HG03139 (cell line): ENCODE data around the gene TK2.
"Not testable (repeated sequence)": the region's sequence is repeated elsewhere in the genome, so short reads cannot be mapped to it uniquely, and the experiment has no call there.

ENCODE experiments used
- ATAC-seq: cut with Tn5 transposase; IDR thresholded peaks from one replicate; pipeline ENCODE4 v1.9.1; 2021; ENCODE audit not compliant: unreplicated experiment

The TK2 gene

DNA sequence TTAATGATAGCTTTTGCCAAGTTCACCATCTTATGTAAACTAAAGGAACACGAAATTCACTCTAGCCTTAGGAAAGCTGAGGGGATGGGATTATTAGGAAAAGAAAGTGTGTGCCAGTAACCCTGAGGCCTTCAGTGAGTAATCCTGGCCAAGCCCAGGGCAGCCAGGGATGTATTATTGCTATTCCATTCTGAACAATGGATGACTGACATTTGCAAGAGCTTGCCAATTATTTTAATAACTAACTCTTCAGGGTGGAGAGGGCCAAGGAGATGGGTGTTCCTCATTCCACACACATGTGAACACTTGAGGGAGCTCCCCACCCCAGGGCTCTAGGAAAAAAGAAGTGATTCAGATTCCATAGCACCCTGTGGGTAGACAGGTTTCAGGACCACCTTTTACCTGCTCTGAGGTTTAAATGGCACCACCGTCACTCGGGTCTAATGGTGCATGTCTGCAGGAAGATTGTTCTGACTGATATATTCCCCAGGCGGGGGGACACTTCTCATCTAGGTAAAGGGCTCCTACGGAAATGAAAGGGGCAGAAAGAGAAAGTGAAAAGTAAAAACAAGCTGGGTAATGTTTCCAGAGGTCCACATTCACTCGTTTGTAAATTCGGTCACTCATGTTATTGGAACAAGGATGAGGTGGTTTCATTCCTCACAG lies 41.5 kb downstream of the TK2 start:
- ATAC-seq: no peak

DNA sequence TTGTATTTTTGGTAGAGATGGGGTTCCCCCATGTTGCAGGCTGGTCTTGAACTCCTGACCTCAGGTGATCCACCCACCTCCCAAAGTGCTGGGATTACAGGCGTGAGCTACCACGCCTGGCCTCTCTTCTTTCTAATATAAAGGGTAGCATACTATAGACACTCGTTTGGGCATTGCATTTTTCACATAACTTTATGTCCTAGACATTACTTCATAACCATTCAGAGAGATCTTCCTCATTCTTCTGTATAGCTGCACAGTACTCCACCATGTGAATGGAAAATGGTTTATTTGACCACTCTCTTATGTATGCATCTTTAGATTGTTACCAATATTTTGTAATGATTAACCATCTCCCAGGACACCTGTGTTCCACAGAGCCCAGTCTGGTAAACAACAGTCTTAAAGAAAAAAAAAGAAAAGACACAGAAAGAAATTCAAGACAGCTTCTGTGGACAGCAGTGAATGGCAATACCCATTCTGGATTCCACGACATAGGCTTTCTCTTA lies 42.1 kb downstream of the TK2 start:
- ATAC-seq: no peak

DNA sequence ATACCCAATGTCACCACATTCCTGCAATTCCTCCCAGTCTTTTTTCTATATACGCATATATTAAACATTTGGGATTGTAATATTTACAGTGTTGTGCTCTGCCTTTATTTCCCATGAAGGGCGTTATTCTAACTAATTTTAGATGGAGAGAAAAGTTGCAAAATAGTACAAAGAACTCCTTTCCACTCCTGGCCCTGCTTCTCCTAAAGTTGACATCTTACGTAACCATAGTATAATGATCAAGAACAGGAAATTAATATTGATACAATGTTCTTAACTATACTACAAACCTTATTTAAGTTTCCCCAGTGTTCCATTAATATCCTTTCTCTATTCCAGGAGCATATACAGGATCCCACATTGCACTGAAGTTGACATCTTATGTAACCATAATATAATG lies 46.3 kb downstream of the TK2 start:
- no peak for ATAC-seq

DNA sequence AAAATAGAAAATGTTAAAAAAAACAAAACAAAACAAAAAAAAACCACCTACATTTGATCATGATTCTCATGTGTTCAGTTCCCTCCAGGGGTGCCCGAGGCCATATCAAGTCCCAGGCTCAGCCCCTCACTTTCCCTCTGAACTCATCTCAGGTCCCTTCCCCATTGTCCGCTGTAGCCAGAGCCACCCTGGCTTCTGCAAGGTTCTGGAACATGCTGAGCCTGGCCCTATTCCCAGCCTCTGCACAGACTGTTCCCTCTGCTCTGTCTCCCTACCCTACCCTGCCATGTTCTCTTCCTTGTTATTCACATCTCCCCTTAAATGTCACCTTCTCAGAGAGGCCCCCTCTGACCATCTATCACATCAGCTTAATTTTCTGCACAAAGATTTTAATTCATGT lies 46.9 kb downstream of the TK2 start:
- no peak for ATAC-seq

DNA sequence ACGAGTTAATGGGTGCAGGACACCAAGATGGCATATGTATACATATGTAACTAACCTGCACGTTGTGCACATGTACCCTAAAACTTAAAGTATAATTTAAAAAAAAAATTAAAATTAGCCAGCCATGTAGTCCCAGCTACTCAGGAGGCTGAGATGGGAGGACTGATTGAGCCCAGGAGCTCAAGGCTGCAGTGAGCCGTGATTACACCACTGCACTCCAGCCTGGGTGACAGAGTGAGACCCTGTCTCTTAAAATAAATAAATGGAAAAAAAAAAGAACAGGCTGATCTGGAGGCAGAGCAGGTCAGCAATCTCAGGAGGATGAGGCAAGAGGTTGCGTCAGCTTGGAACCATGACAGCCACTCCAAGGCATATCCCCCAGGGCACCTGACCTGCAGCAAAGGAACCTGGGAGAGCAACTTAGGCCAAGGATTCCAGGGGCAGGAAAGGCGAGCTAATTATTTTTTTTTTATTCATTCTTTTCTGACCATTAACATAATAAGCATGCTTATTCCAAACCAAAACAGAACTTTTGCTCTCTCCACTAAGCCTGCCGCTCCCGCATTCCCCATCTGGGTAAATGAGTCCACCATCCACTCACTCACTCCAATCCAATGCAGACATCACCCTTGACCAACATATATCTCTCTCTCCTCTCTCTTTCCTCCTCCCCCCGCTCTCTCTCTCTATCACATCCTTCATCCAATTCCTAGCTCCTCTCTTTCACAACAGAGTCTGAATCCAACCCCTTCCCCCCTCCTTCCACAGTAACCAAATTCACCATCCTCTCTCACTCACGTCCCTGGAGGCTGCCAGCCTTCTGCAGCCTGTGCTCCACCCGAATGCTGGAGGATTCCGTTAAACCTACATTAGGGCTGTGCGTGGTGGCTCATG lies 47.7 kb downstream of the TK2 start:
- no peak for ATAC-seq

DNA sequence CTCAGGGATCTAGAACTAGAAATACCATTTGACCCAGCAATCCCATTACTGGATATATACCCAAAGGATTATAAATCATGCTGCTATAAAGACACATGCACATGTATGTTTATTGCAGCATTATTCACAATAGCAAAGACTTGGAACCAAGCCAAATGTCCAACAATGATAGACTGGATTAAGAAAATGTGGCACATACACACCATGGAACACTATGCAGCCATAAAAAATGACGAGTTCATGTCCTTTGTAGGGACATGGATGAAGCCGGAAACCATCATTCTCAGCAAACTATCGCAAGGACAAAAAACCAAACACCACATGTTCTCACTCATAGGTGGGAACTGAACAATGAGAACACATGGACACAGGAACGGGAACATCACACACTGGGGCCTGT lies 48.4 kb downstream of the TK2 start:
- not testable (repeated sequence) for ATAC-seq

DNA sequence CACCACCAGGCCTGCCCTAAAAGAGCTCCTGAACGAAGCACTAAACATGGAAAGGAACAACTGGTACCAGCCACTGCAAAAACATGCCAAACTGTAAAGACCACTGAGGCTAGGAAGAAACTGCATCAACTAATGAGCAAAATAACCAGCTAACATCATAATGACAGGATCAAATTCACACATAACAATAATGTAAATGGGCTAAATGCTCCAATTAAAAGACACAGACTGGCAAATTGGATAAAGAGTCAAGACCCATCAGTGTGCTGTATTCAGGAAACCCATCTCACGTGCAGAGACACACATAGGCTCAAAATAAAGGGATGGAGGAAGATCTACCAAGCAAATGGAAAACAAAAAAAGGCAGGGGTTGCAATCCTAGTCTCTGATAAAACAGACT lies 52.0 kb downstream of the TK2 start:
- not testable (repeated sequence) for ATAC-seq

DNA sequence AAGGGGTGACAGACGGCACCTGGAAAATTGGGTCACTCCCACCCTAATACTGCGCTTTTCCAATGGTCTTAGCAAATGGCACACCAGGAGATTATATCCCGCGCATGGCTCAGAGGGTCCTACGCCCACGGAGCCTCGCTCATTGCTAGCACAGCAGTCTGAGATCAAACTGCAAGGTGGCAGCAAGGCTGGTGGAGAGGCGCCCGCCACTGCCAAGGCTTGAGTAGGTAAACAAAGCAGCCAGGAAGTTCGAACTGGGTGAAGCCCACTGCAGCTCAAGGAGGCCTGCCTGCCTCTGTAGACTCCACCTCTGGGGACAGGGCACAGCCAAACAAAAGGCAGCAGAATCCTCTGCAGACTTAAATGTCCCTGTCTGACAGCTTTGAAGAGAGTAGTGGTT lies 53.7 kb downstream of the TK2 start:
- ATAC-seq: not testable (repeated sequence)

DNA sequence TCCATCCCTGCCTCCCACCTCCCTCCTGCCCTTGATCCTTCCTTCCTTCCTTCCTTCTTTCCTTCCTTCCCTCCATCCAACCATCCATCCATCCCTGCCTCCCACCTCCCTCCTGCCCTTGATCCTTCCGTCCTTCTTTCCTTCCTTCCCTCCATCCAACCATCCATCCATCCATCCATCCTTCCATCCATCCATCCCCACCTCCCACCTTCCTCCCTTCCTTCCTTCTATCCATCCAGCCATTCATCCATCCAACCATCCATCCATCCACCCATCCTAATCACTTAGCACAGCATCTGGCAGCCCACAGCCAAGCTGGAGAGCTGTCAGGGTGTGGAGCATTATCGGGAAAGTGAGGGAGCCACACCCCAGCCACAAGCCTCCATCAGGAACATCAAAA lies 54.5 kb downstream of the TK2 start:
- ATAC-seq: no peak

DNA sequence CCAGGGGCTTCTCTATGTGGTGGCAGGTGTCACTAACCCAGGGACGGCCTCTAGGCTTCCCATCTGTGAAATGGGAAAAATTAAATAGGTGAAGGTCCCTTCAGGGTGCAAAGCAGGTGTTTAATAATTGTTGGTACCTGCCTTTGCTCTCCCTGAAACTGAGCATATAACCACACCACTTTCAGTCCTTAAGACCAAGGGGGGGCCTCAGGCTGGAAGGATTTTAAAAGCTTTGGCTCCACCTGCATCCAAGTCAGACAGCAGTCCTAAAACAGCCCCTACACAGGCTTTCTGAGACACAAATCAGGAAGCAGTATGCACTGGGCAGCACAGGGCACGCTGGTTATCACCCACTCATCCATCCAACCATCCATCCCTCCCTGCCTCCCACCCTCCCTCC lies 55.0 kb downstream of the TK2 start:
- no peak for ATAC-seq

DNA sequence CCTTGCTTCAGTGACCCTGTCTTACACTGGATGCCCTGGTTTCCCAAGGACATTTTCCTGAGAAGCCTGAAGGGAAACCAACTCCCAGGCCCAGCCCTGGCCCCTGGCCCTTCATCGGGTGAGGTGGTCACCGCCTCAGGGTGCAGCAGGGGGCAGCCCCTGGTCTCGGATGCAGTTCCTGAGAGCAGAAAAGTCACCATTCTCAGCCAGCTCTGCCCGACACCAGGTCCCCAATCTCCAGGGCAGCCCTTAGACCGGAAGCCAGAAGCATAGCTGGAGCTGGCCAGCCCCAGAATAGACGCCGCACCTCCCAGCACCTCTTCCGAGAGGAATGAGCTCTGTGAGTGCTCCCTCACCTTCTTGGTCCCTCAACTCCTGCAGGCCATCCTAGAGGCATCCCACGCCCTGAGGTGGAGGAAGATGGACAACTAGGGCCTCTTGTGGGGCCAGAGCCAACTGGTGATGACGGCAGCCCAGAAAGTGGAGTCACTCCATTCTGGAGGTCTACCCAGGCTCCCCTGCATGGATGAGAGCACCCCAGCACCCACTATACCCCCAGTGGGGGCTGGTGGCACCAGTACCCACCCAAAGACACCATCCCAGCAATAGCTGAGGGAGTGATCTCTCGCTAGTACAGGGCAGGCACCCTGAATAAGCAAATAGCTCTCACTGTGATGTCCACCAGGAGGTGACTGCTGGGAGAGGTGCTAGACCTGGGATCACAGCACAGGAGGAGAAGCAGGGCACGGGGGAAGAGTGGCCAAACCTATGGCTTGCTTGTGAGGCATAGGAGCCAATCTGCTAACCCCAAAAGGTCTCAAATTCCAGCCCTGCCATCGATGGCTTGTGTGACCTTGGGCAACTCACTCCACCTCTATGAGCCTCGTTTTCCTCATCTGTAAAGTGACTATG lies 56.2 kb downstream of the TK2 start:
- no peak for ATAC-seq

DNA sequence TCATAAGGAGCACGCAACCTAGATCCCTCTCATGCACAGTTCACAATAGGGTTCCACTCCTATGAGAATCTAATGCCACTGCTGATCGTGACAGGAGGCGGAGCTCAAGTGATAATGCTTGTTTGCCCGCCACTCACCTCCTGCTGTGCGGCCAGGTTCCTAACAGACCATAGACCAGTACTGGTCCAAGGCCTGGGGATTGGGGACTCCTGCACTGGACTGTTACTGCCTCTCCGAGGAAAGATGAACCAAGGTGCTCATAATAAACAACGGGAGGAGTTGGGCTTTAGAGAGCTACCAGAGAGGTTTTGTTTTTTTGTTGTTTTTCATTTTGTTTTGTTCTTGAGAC lies 58.2 kb downstream of the TK2 start:
- no peak for ATAC-seq

DNA sequence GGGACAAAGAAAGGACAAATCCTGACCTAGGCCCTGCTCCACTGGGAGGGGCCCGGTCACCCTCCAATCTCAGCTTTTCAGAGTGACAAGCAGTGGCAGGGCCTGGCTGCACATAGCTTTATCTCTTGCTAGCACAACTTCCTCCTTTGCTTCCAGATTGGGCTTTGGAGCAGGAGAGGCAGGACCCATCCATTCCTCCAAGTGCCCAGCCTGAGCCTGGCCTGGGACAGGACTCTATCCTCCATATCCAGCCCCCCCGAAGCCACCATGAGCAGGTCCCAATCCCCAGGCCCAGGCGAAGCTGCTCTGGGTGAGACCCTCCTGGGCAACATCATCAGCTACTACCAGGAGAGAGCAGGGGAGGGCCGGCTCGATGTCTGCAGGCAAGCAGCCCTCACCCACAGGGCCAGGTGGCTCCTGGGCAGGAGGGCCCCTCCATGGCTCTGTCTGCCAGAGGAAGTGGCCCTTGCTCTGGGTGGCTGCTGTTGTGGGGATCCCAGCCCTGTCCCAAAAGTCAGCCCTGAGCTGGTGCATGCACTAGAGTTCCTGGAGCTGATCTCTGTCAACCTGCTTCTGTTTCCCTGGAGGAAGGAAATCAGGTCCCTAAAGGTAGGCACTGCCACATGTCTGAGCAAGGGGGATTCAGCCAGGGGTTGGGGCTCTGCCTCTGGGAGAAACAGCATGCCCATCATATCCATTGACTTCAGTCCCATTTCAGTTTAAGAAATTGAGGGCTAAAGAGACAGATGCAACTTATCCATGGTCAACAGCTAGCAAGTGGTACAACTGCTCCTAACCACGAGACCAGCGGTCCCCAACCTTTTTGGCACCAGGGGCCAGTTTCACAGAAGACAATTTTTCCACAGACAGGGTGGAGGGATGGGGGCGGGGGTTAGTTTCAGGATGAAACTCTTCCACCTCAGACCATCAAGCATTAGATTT lies 58.9 kb downstream of the TK2 start:
- no peak for ATAC-seq

DNA sequence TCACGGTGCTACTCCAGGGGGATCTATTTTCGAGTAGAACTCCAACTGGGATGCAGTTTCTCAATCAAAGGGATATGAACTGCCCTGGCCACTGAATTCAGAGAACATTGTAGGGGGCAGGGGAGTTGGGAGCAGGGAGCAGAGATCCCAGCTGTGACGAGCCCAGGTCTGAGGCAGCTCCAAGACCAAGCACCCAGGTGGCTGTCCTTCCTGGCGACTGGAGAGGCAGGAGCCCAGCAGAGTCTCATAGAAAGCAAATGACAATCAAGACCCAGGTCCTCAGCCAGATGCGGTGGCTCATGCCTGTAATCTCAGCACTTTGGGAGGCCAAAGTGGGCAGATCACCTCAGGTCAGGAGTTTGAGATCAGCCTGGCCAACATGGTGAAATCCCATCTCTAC lies 60.1 kb downstream of the TK2 start:
- no peak for ATAC-seq

DNA sequence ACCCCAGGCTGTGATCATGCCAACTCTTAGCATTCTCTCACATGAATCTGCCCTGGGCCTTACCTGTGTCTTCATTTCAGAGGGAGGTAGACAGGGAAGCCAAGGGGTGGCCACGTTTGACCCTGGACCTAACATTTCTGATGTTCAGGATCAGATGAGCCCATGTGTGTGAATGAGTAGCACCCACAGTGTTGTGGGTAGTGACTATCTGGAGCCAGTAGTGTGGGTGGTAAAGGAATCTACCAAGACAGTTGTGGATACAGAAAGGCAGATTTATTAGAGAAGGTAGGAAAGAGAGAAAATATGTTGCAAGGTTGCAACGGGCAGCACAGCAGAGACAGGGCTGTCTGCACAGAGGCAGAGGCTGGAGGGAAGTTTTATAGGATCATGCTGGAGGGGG lies 60.5 kb downstream of the TK2 start:
- ATAC-seq: no peak

DNA sequence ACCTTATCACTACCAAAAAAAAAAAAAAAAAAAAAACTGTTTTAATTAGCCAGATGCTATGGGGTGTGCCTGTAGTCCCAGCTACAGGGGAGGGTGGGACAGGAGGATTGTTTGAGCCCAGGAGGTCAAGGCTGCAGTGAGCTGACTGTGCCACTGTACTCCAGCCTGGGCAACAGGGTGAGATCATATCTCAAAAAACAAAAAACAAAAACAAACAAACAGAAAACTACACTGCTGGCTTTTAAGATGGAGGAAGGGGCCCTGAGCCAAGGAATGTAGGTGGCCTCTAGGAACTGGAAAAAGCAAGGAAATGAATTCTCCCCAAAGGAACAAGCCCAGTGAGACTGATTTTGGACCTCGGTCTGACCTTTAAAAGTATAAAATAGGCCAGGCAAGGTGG lies 61.4 kb downstream of the TK2 start:
- no peak for ATAC-seq

DNA sequence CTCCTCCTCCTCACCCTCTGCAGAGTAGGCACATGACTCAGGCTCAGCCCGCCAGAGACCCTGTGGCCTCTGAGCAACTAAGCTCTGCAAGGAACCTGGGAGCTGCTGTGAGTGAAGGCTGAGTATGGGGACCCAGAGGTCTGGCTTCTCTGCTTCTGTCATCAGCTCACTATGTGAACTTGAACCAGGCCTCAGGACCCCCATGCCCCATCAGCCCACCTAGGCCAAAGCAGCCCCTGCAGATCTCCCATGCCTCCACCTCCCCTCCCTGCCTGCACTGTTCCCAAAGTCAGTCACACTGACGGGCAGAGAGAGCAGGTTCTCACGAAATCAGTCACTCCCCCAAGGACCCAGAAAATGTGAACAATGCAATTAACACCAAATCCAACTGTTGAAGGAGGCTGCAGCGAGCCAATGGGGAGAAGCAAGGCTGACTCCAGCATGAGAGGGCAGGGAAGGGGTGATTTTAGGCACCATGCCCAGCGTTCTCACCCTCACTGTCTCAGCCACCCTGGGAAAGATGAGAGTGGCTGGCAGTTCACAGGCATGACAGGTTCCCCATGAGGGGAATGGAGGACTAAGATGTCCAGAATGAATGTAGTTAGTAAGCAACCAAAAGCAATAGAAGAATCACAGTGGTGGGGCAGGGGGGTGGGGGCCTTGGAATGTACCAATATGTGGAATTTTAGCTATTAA lies 62.2 kb downstream of the TK2 start:
- no peak for ATAC-seq

DNA sequence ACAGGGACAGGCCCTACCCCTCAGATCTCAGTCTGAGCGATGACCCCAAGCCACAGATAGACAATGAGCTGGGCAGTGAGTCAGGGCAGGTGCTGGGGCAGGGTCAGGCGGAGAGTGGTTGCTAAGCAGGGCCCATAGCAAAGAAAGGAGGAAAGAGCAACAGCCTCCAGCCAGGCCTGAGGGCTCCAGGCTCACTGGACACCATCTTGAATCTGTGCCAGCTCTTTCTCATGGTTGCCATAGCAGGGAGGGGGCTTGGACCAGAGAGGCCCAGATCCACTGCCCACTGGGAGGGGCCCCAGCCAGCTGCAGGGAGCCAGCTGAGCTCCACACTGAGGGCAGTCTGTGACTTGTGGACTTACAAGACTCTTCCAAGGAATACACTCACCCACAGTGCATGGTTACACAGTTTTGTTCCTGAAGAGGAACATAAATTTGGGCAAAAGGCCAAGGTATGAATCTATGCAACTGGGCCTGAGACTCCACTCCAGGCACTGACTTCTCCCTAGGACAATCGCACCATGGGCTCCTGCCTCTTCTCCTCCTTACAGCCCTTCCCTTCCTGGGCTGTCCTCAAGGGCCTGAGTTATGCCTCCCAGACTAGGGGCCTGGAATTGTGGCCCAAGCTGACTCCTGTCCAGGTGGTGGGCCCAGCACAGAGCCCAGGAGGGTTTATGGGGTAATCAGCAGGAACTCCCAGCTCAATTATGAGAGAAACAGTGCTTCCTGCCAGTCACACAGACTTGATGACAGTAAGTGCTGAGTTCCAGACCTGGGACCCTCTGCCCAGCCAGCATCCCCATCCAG lies 62.9 kb downstream of the TK2 start:
- no peak for ATAC-seq

DNA sequence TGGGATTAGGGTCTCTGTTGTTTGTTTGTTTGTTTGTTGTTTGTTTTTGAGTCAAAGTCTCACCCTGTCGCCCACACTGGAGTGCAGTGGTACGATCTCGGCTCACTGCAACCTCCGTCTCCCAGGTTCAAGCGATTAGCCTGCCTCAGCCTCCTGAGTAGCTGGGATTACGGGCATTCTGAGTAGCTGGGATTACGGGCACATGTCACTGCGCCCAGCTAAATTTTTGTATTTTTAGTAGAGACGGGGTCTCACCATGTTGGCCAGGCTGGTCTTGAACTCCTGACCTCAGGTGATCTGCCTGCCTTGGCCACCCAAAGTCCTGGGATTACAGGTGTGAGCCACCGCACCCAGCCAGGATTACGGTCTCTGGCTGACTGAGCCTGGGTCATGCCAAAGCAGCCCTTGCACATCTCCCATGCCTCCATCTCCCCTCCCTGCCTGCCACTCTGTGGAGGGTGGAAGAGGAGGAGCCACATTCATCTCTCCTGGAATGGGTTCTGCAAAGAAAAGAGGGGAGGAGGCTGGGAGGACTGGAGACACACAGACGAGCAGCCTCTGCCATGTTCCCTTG lies 63.6 kb downstream of the TK2 start:
- no peak for ATAC-seq
